Measurements from ENCODE around the gene ZNF839.
"Not testable (repeated sequence)": the region's sequence is repeated elsewhere in the genome, so short reads cannot be mapped to it uniquely, and the experiment has no call there.

The ZNF839 gene

DNA sequence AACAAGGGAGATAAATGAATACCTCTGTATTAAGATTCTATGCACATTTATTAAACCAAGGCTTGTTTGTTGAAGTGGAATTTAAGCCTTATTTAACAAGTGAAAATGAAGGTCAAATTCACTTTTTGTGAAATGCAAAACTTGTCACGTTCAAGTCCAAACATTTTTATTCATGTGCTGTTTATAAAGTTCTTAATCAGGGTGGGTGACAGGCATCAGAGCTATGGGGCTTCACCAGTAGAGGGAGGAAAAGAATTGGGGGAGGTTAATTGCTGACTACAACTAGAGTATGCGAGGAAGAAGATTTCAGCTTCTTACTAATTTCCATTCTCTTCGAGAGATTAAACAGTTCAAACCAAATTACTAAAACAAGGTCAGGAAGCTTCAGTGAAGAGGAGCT is 24.3 kb upstream of the ZNF839 start:
- no peak overlapping the region for H3K4me3 ChIP-seq (ENCODE audit: low read depth, low read length)
- TF ChIP-seq, protein P1, sequence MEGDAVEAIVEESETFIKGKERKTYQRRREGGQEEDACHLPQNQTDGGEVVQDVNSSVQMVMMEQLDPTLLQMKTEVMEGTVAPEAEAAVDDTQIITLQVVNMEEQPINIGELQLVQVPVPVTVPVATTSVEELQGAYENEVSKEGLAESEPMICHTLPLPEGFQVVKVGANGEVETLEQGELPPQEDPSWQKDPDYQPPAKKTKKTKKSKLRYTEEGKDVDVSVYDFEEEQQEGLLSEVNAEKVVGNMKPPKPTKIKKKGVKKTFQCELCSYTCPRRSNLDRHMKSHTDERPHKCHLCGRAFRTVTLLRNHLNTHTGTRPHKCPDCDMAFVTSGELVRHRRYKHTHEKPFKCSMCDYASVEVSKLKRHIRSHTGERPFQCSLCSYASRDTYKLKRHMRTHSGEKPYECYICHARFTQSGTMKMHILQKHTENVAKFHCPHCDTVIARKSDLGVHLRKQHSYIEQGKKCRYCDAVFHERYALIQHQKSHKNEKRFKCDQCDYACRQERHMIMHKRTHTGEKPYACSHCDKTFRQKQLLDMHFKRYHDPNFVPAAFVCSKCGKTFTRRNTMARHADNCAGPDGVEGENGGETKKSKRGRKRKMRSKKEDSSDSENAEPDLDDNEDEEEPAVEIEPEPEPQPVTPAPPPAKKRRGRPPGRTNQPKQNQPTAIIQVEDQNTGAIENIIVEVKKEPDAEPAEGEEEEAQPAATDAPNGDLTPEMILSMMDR (IDR thresholded peaks at IDR 0.05; ENCODE audit: low read depth, low read length), result 0 out of 2 replicates have a peak, but pooled peaks have one; percentile 44

DNA sequence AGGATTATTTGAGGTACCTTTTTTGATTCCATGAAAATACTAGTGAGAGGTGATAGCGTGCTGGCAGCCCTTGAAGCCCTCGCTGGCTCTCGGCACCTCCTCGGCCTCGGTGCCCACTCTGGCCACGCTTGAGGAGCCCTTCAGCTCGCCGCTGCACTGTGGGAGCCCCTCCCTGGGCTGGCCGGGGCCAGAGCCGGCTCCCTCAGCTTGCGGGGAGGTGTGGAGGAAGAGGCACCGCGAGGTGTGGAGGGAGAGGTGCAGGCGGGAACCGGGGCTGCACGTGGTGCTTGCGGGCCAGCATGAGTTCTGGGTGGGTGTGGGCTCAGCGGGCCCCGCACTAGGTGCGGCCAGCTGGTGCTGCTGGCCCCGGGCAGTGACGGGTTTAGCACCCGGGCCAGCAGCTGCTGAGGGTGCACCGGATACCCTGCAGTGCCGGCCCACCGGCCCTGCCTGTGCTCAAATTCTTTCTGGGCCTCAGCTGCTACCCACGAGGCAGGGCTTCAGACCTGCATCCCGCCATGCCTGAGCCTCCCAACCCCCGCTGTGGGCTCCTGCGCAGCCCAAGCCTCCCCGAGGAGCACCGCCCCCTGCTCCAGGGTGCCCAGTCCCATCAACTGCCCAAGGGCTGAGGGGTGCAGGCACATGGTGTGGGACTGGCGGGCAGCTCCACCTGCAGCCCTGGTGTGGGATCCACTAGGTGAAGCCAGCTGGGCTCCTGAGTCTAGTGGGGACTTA is 21.9 kb upstream of the ZNF839 start:
- no peak overlapping the region for H3K4me3 ChIP-seq (ENCODE audit: low read depth, low read length)
- TF ChIP-seq, protein P1 (IDR thresholded peaks at IDR 0.05; ENCODE audit: low read depth, low read length), result no peak

DNA sequence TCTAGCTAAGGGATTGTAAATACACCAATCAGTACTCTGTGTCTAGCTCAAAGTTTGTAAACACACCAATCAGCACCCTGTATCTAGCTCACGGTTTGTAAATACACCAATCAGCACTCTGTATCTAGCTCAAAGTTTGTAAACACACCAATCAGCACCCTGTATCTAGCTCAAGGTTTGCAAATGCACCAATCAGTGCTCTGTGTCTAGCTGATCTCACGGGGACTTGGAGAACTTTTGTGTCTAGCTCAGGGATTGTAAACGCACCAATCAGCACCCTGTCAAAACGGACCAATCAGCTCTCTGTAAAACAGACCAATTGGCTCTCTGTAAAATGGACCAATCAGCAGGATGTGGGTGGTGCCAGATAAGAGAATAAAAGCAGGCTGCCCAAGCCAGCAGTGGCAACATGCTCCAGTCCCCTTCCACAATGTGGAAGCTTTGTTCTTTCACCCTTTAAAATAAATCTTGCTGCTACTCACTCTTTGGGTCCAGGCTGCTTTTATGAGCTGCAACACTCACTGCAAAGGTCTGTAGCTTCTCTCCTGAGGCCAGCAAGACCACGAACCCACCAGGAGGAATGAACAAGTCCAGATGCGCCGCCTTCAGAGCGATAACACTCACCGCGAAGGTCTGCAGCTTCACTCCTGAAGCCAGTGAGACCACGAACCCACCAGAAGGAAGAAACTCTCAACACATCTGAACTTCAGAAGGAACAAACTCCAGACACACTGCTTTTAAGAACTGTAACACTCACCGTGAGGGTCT is 21.1 kb upstream of the ZNF839 start:
- H3K4me3 ChIP-seq (ENCODE audit: low read depth, low read length), result not testable (repeated sequence)

DNA sequence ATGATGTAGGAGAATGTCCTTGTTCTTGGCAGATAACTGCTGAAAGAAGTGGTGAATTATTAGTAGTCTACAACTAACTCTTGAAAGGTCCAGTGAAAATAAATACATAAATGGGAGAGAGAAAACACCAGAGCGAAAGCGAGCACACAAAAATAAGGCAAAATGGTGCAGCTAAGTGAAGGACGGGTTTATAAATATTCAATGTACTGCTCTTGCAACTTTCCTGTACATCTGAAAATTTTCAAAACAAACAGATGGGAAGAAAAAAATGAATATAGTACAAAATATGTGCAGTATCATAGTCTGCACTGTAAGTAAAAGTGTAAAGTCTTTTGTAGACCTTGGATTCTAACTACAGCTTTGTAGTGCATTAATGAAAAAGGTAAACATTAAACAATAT is 15.9 kb upstream of the ZNF839 start:
- TF ChIP-seq, protein P1 (IDR thresholded peaks at IDR 0.05; ENCODE audit: low read depth, low read length), result no peak
- peak overlapping the region; percentile 89 for H3K4me3 ChIP-seq (ENCODE audit: low read depth, low read length)

DNA sequence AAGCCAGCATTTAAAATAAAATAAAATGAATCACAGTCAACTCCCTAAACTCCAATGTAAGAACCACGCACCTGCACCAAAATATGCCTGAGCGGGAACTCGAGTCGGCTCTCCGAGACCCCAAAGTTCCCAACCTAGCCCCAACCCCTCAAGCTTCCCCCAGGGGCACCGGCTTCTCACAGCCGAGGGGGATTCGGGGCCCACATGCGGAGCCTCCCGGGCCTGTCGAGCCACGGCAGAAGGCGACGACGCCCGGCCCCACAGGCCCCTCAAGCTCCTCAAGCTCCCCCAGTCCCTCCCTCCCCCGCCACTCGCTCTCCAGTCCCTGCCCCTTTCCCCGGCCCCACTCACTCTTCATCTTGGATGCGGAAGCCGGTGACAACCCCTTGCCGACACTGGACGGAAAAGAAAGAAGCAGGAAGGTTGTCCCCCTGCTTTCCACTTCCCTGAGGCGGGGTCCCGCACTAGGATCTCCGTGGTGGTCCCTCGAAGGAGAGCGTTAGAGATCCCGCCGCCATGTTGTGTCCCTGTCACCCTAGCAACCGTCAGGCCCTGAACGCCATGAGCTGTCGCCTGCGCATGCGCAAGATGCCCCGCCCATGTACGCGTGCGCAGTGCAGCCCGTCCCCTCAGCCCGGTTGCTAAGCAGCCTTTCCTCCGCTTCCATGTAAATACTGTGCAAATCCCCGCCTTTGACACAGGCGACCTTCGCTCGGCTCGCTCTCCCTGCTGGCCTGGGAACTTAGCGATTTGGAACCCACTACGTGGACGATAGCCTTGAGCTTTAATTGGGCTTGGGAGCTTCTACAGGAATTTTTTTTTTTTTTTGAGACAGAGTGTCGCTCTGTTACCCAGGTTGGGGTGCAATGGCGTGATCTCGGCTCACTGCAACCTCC is 14.7 kb upstream of the ZNF839 start, which contains the start of gene MOK:
Gene MOK, minus strand, starts transcription at position 554 of the 896 bp plus-strand sequence. Its CDS starts 196 bp downstream, at position 358.
- H3K4me3 ChIP-seq (ENCODE audit: low read depth, low read length), result peak within 1 kb of the TSS; percentile 89
- TF ChIP-seq, protein P1 (IDR thresholded peaks at IDR 0.05; ENCODE audit: low read depth, low read length), result no peak

DNA sequence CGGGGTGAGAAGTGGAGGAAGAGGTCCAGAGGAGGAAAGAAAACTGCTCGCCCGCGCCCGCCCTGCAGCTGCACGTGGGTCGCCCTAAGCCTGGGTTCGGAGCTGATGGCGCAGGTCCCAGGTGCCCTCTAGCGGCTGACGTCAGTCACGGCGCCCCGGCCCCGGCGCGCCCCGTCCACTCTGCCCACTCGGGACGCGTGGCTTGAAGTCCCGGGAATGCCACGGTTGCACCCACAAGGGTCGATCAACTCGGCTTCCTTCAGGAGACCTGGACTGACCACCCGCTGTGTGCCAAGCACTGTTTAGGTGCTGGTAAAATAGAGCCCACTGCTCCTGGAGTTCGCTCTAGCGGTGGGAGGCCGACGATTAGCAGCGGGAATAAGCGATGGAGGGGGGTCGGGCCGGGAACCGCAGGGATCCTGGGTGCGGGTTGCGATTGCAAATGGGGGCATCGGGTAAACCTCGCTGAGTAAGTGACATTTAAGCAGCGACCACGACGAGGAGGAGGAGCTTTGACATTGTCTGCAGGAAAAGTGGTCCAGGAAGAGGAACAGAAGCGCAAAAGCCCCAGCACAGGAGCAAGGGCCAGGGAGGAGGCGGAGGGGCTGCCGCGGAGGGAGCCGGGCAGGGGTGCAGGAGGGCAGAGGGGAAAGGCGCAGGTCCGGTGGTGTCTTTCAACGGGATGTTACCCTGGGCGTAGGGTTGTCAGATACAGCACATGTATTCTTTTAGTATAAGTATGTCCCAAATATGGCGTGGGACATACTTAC is 5.1 kb upstream of the ZNF839 start:
- TF ChIP-seq, protein P1 (IDR thresholded peaks at IDR 0.05; ENCODE audit: low read depth, low read length), result peak; percentile 72
- peak overlapping the region; percentile 44 for H3K4me3 ChIP-seq (ENCODE audit: low read depth, low read length)

DNA sequence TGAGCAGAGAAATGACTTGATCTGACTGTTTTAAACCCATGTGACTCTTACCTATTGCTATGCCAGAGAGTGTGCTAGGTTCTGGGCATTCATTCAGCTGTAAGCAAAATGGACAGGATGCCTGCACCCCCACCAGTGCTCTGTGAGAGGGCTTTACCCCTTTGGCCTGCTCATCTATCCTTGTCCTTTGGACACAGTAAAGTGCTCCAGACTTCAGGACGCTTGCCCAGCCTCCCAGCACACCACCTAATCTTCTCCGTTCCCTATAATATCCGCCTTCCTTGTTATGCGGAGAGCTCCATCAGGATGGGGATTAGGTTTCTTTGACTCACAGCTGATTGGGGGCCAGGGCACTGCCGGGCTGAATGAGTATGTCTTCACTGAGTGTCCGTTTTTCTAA is 4.4 kb upstream of the ZNF839 start:
- H3K4me3 ChIP-seq (ENCODE audit: low read depth, low read length), result no peak overlapping the region
- TF ChIP-seq, protein P1 (IDR thresholded peaks at IDR 0.05; ENCODE audit: low read depth, low read length), result no peak
